Keratinocyte (primary cell): ENCODE results near the gene CCNY.

Experiments
- EZH2 ChIP-seq: IDR thresholded peaks from one replicate; pipeline ENCODE4 v1.6.1; 2012; ENCODE audit warnings: inconsistent platforms, mild to moderate bottlenecking, low read length, moderate library complexity
- TF ChIP-seq, protein P1 (sequence below), 3 experiments: IDR thresholded peaks in 1 of 3; conservative IDR thresholded peaks in 1 of 3; optimal IDR thresholded peaks in 1 of 3; 2 replicates in 2 of 3; 3 replicates in 1 of 3; pipeline versions ENCODE3 to v1.5.1; 2011; ENCODE audit warnings: low read length in 3 of 3, mild to moderate bottlenecking in 3 of 3, moderate library complexity in 2 of 3, control low read depth in 1 of 3, inconsistent platforms in 1 of 3; ENCODE audit not compliant: insufficient read depth in 2 of 3; ENCODE audit errors: extremely low read depth in 1 of 3

DNA sequence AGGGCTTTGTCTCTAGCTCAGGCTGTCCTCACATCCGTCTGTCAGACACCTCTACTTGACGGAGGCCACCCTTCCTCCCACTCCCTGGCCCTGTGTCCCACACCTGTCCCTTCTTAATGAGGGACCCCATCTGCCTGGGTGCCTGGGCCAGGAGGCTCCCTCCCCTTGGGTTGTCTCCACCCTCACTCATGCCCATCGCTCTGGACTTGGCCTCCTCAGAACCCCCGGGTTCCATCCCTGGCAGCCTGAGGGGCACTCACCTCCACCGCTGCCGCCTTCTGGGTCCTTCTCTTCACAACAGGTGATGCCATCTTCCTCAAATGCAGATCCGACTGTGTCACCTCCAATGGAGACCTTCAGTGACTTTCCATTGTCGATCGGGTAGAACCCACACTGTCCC, 248.6 kb downstream of the CCNY start:
- TF ChIP-seq, protein P1, sequence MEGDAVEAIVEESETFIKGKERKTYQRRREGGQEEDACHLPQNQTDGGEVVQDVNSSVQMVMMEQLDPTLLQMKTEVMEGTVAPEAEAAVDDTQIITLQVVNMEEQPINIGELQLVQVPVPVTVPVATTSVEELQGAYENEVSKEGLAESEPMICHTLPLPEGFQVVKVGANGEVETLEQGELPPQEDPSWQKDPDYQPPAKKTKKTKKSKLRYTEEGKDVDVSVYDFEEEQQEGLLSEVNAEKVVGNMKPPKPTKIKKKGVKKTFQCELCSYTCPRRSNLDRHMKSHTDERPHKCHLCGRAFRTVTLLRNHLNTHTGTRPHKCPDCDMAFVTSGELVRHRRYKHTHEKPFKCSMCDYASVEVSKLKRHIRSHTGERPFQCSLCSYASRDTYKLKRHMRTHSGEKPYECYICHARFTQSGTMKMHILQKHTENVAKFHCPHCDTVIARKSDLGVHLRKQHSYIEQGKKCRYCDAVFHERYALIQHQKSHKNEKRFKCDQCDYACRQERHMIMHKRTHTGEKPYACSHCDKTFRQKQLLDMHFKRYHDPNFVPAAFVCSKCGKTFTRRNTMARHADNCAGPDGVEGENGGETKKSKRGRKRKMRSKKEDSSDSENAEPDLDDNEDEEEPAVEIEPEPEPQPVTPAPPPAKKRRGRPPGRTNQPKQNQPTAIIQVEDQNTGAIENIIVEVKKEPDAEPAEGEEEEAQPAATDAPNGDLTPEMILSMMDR (optimal IDR thresholded peaks at IDR 0.05 in 1 of 3, IDR thresholded peaks at IDR 0.05 in 1 of 3, conservative IDR thresholded peaks at IDR 0.05 in 1 of 3; ENCODE audit: extremely low read depth in 1 of 3, insufficient read depth in 2 of 3, low read length in 3 of 3): no peak
- TF ChIP-seq EZH2: no peak
